Osteocyte (in vitro differentiated cells): ENCODE results near the gene CRACR2A. TPM values are rescaled to one million over a fixed set of nuclear protein-coding genes. Genes with fewer than 3 reads are reported as not detected.
A peak's percentile ranks its signal among the peaks of the same experiment; 100 is the strongest.

Source experiments
- DNase-seq: peaks from one replicate; pipeline ENCODE4 v3.0.0; 2021; ENCODE audit warnings: mixed read lengths; ENCODE audit not compliant: unreplicated experiment; ENCODE audit errors: extremely low spot score
- H3K27ac Mint-ChIP-seq: one replicate; pipeline ENCODE4 v1.8.0; 2021; ENCODE audit warnings: mild to moderate bottlenecking, mixed read lengths; ENCODE audit not compliant: unreplicated experiment
- H3K27me3 Mint-ChIP-seq: one replicate; pipeline ENCODE4 v1.8.0; 2021; ENCODE audit warnings: mixed read lengths; ENCODE audit not compliant: unreplicated experiment
- H3K36me3 Mint-ChIP-seq: one replicate; pipeline ENCODE4 v1.8.0; 2021; ENCODE audit warnings: mixed read lengths; ENCODE audit not compliant: unreplicated experiment
- H3K4me1 Mint-ChIP-seq: one replicate; pipeline ENCODE4 v1.8.0; 2021; ENCODE audit warnings: mixed read lengths; ENCODE audit not compliant: unreplicated experiment
- H3K4me3 Mint-ChIP-seq: one replicate; pipeline ENCODE4 v1.8.0; 2021; ENCODE audit warnings: mild to moderate bottlenecking, moderate library complexity, mixed read lengths; ENCODE audit not compliant: unreplicated experiment
- H3K9me3 Mint-ChIP-seq: one replicate; pipeline ENCODE4 v1.8.0; 2021; ENCODE audit warnings: mixed read lengths; ENCODE audit not compliant: unreplicated experiment
- CTCF ChIP-seq: fragments of 200-600 bp; sonication (generic); IDR thresholded peaks from 2 replicates; pipeline ENCODE4 v1.5.0; 2021; ENCODE audit warnings: antibody characterized with exemption, mild to moderate bottlenecking, moderate library complexity
- total RNA-seq: library from RNA; stranded (reverse); gene quantifications from 2 replicates; pipeline ENCODE4 v1.2.1, GENCODE V29; 2021

The CRACR2A gene
- total RNA-seq, 1 donor from 2014 or later = 0.13 TPM

GRCh38 chr12:3717283-3717898 lies 35.5 kb downstream of the CRACR2A start:
- H3K36me3 Mint-ChIP-seq = no peaks in the 10 kb centered on the region
- no peak for TF ChIP-seq CTCF
- no peaks in the 10 kb centered on the region for H3K4me1 Mint-ChIP-seq
- H3K27ac Mint-ChIP-seq = no peak overlapping the region
- no peaks in the 10 kb centered on the region for H3K9me3 Mint-ChIP-seq
- peak; percentile 46 for DNase-seq
- no peak overlapping the region for H3K4me3 Mint-ChIP-seq
- H3K27me3 Mint-ChIP-seq = peaks cover 7% of the 10 kb centered on the region

- Mint-ChIP-seq H3K36me3 (no peaks in the 10 kb centered on the region), H3K27me3 (peaks cover 7% of the 10 kb centered on the region), H3K27ac (no peak overlapping the region), H3K4me3 (no peak overlapping the region), H3K4me1 (no peaks in the 10 kb centered on the region), H3K9me3 (no peaks in the 10 kb centered on the region)
- no peak for TF ChIP-seq CTCF
- no peak for DNase-seq
Observed at GRCh38 chr12:3715999-3716398, 36.9 kb downstream of the CRACR2A start.

GRCh38 chr12:3713947-3714346 lies 39.0 kb downstream of the CRACR2A start:
- no peak for TF ChIP-seq CTCF
- Mint-ChIP-seq H3K36me3 (no peaks in the 10 kb centered on the region), H3K4me1 (no peaks in the 10 kb centered on the region), H3K9me3 (no peaks in the 10 kb centered on the region), H3K4me3 (no peak overlapping the region), H3K27ac (no peak overlapping the region), H3K27me3 (peaks cover 7% of the 10 kb centered on the region)
- no peak for DNase-seq

GRCh38 chr12:3713483-3713882 lies 39.4 kb downstream of the CRACR2A start:
- peaks cover 10% of the 10 kb centered on the region for H3K27me3 Mint-ChIP-seq
- H3K4me1 Mint-ChIP-seq = no peaks in the 10 kb centered on the region
- TF ChIP-seq CTCF = no peak
- no peaks in the 10 kb centered on the region for H3K36me3 Mint-ChIP-seq
- no peak overlapping the region for H3K4me3 Mint-ChIP-seq
- H3K9me3 Mint-ChIP-seq = no peaks in the 10 kb centered on the region
- no peak for DNase-seq
- no peak overlapping the region for H3K27ac Mint-ChIP-seq

- H3K27me3 Mint-ChIP-seq = peaks cover 10% of the 10 kb centered on the region
- H3K9me3 Mint-ChIP-seq = no peaks in the 10 kb centered on the region
- no peak overlapping the region for H3K4me3 Mint-ChIP-seq
- TF ChIP-seq CTCF = no peak
- no peak overlapping the region for H3K27ac Mint-ChIP-seq
- no peaks in the 10 kb centered on the region for H3K4me1 Mint-ChIP-seq
- no peaks in the 10 kb centered on the region for H3K36me3 Mint-ChIP-seq
- DNase-seq = no peak
Observed at GRCh38 chr12:3712209-3712992, 40.5 kb downstream of the CRACR2A start.
